ENCODE measurements around the gene SLC25A48. TPM values are rescaled to one million over a fixed set of nuclear protein-coding genes. Genes with fewer than 3 reads are reported as not detected.

SLC25A48 gene
- total and polyA plus RNA-seq, 7 donors, result 1.6 to 7.2 (median 1.9) TPM; not detected in 4

- Histone ChIP-seq H3K9me3 (no peaks in the 10 kb centered on the region), H3K27ac (no peak overlapping the region), H3K27me3 (no peaks in the 10 kb centered on the region), H3K36me3 (no peaks in the 10 kb centered on the region), H3K4me1 (peaks cover 0 to 17% (median 6%) of the 10 kb centered on the region in 4 donors), H3K4me3 (no peak overlapping the region)
- intact Hi-C loops (cut with DNase I), result loop anchor here (5.0 kb wide), 3 partner anchors 56 to 201 kb away; no protein-coding TSS in a partner anchor
- no peak for DNase-seq
- WGBS, 2 donors, result 35 to 43% methylated on average over 4 of the region's 4 CpGs
- TF ChIP-seq POLR2A (IDR thresholded peaks at IDR 0.05) (no peak), CTCF (IDR thresholded peaks at IDR 0.05) (no peak), POLR2AphosphoS5 (IDR thresholded peaks at IDR 0.05) (no peak), EP300 (IDR thresholded peaks at IDR 0.05) (no peak)
Measured at GRCh38 chr5:135886136-135886535, 51.7 kb downstream of the SLC25A48 start.

GRCh38 chr5:135887447-135887864 lies 53.0 kb downstream of the SLC25A48 start:
- Histone ChIP-seq H3K9me3 (no peaks in the 10 kb centered on the region), H3K27ac (no peak overlapping the region), H3K4me3 (no peak overlapping the region), H3K4me1 (peaks cover 0 to 6% (median 0%) of the 10 kb centered on the region in 4 donors), H3K36me3 (no peaks in the 10 kb centered on the region), H3K27me3 (no peaks in the 10 kb centered on the region)
- TF ChIP-seq CTCF (IDR thresholded peaks at IDR 0.05) (peak; percentile 39 to 78 (median 66)), POLR2A (IDR thresholded peaks at IDR 0.05) (no peak)
- intact Hi-C loops (cut with DNase I), result loop anchor here (1.0 to 5.0 kb wide), 4 partner anchors 55 to 325 kb away; no protein-coding TSS in a partner anchor
- WGBS, 2 donors, result 6 to 8% methylated on average over 8 of the region's 8 CpGs
- DNase-seq, result no peak

- Histone ChIP-seq H3K27me3 (no peaks in the 10 kb centered on the region), H3K27ac (no peak overlapping the region), H3K36me3 (no peaks in the 10 kb centered on the region), H3K4me1 (peaks cover 0 to 6% (median 0%) of the 10 kb centered on the region in 4 donors), H3K4me3 (no peak overlapping the region), H3K9me3 (no peaks in the 10 kb centered on the region)
- TF ChIP-seq POLR2A (IDR thresholded peaks at IDR 0.05) (no peak), EP300 (IDR thresholded peaks at IDR 0.05) (no peak), POLR2AphosphoS5 (IDR thresholded peaks at IDR 0.05) (no peak), CTCF (IDR thresholded peaks at IDR 0.05) (no peak)
- 74 to 76% methylated on average over 13 of the region's 13 CpGs for WGBS, 2 donors
- DNase-seq, result no peak
- intact Hi-C loops (cut with DNase I), result loop anchor here (1.0 to 5.0 kb wide), 4 partner anchors 54 to 324 kb away; no protein-coding TSS in a partner anchor
Measured at GRCh38 chr5:135887881-135888614, 53.6 kb downstream of the SLC25A48 start.

- no peak overlapping the region for H3K27ac ChIP-seq
- no peak for DNase-seq
- 65% methylated on average over 2 of the region's 2 CpGs for WGBS, 2 donors
- H3K4me1 ChIP-seq, result peaks cover 0 to 6% (median 0%) of the 10 kb centered on the region in 4 donors
- H3K36me3 ChIP-seq, result no peaks in the 10 kb centered on the region
- no peak for TF ChIP-seq POLR2A (IDR thresholded peaks at IDR 0.05)
- TF ChIP-seq CTCF (IDR thresholded peaks at IDR 0.05), result no peak
- no peak for TF ChIP-seq POLR2AphosphoS5 (IDR thresholded peaks at IDR 0.05)
- no peak for TF ChIP-seq EP300 (IDR thresholded peaks at IDR 0.05)
- H3K4me3 ChIP-seq, result no peak overlapping the region
- H3K27me3 ChIP-seq, result no peaks in the 10 kb centered on the region
- intact Hi-C loops (cut with DNase I), result no loop called here
- H3K9me3 ChIP-seq, result no peaks in the 10 kb centered on the region
Measured at GRCh38 chr5:135890296-135890695, 55.8 kb downstream of the SLC25A48 start.
